ENCODE measurements around the gene HIC1.

DNA sequence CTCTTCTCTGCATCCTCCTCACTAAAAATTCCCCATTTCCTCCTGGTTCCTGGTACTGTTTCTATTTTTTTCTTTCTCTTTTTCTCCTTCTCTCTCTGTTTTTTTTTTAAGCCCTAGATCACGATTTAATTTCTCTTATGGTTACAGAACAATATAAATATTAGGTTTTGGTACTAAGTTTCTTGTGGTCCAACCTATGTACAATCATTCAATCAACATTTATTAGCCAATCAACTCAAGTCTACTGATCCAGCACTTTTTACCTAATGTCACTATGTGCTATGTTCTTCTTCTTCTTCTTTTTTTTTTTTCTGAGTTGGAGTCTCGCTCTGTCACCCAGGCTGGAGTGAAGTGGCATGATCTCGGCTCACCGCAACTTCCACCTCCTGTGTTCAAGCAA, 42.4 kb upstream of the HIC1 start:
- TF ChIP-seq EZH2phosphoT487 (IDR thresholded peaks at IDR 0.05; ENCODE audit: unreplicated experiment) (no peak), EZH2 (IDR thresholded peaks at IDR 0.05; ENCODE audit: low read depth, unreplicated experiment) (no peak), POLR2AphosphoS5 (IDR thresholded peaks at IDR 0.05; ENCODE audit: low read depth) (no peak), JUNB (IDR thresholded peaks at IDR 0.05; ENCODE audit: unreplicated experiment) (no peak)
- TF ChIP-seq, protein P1, sequence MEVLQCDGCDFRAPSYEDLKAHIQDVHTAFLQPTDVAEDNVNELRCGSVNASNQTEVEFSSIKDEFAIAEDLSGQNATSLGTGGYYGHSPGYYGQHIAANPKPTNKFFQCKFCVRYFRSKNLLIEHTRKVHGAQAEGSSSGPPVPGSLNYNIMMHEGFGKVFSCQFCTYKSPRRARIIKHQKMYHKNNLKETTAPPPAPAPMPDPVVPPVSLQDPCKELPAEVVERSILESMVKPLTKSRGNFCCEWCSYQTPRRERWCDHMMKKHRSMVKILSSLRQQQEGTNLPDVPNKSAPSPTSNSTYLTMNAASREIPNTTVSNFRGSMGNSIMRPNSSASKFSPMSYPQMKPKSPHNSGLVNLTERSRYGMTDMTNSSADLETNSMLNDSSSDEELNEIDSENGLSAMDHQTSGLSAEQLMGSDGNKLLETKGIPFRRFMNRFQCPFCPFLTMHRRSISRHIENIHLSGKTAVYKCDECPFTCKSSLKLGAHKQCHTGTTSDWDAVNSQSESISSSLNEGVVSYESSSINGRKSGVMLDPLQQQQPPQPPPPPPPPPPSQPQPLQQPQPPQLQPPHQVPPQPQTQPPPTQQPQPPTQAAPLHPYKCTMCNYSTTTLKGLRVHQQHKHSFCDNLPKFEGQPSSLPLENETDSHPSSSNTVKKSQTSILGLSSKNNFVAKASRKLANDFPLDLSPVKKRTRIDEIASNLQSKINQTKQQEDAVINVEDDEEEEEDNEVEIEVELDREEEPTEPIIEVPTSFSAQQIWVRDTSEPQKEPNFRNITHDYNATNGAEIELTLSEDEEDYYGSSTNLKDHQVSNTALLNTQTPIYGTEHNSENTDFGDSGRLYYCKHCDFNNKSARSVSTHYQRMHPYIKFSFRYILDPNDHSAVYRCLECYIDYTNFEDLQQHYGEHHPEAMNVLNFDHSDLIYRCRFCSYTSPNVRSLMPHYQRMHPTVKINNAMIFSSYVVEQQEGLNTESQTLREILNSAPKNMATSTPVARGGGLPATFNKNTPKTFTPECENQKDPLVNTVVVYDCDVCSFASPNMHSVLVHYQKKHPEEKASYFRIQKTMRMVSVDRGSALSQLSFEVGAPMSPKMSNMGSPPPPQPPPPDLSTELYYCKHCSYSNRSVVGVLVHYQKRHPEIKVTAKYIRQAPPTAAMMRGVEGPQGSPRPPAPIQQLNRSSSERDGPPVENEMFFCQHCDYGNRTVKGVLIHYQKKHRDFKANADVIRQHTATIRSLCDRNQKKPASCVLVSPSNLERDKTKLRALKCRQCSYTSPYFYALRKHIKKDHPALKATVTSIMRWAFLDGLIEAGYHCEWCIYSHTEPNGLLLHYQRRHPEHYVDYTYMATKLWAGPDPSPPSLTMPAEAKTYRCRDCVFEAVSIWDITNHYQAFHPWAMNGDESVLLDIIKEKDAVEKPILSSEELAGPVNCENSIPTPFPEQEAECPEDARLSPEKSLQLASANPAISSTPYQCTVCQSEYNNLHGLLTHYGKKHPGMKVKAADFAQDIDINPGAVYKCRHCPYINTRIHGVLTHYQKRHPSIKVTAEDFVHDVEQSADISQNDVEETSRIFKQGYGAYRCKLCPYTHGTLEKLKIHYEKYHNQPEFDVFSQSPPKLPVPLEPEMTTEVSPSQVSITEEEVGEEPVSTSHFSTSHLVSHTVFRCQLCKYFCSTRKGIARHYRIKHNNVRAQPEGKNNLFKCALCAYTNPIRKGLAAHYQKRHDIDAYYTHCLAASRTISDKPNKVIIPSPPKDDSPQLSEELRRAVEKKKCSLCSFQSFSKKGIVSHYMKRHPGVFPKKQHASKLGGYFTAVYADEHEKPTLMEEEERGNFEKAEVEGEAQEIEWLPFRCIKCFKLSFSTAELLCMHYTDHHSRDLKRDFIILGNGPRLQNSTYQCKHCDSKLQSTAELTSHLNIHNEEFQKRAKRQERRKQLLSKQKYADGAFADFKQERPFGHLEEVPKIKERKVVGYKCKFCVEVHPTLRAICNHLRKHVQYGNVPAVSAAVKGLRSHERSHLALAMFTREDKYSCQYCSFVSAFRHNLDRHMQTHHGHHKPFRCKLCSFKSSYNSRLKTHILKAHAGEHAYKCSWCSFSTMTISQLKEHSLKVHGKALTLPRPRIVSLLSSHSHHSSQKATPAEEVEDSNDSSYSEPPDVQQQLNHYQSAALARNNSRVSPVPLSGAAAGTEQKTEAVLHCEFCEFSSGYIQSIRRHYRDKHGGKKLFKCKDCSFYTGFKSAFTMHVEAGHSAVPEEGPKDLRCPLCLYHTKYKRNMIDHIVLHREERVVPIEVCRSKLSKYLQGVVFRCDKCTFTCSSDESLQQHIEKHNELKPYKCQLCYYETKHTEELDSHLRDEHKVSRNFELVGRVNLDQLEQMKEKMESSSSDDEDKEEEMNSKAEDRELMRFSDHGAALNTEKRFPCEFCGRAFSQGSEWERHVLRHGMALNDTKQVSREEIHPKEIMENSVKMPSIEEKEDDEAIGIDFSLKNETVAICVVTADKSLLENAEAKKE (CRISPR knock-in tag; IDR thresholded peaks at IDR 0.05) = no peak
- TF ChIP-seq, protein P2, sequence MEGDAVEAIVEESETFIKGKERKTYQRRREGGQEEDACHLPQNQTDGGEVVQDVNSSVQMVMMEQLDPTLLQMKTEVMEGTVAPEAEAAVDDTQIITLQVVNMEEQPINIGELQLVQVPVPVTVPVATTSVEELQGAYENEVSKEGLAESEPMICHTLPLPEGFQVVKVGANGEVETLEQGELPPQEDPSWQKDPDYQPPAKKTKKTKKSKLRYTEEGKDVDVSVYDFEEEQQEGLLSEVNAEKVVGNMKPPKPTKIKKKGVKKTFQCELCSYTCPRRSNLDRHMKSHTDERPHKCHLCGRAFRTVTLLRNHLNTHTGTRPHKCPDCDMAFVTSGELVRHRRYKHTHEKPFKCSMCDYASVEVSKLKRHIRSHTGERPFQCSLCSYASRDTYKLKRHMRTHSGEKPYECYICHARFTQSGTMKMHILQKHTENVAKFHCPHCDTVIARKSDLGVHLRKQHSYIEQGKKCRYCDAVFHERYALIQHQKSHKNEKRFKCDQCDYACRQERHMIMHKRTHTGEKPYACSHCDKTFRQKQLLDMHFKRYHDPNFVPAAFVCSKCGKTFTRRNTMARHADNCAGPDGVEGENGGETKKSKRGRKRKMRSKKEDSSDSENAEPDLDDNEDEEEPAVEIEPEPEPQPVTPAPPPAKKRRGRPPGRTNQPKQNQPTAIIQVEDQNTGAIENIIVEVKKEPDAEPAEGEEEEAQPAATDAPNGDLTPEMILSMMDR (conservative IDR thresholded peaks at IDR 0.05; ENCODE audit: low read depth in 2 of 2) = no peak

Data from GM23338 (cell line).